ENCODE data around the gene ASB2. TPM values are rescaled to one million over a fixed set of nuclear protein-coding genes. Genes with fewer than 3 reads are reported as not detected.

ASB2 gene
- total RNA-seq, 1 experiment from 2014 or later, result 0.35 TPM

- Mint-ChIP-seq H3K27me3 (ENCODE audit: low read depth) (no peaks in the 10 kb centered on the region; the same call in none of the 2 replicates), H3K4me3 (no peak overlapping the region), H3K4me1 (peaks cover 25 to 34% of the 10 kb centered on the region in 2 experiments), H3K9me3 (no peaks in the 10 kb centered on the region; a peak in 1 of 5 replicates), H3K36me3 (ENCODE audit: insufficient read depth in 1 of 3, low read depth in 3 of 3) (no peaks in the 10 kb centered on the region), H3K27ac (peak overlapping the region in 1 of 3 experiments; percentile 46; a peak in 1 of 7 replicates)
- H2BK15ac ChIP-seq (ENCODE audit: low read depth, low read length), result no peak overlapping the region
- H3K56ac ChIP-seq (ENCODE audit: insufficient read length, low read depth, low read length), result no peak overlapping the region
- no peak overlapping the region for H2BK120ac ChIP-seq (ENCODE audit: low read depth, low read length, poor library complexity, severe bottlenecking)
- H3K23ac ChIP-seq (ENCODE audit: insufficient read length, low read depth, low read length), result no peak overlapping the region
- no peaks in the 10 kb centered on the region for H3K23me2 ChIP-seq (ENCODE audit: insufficient read length, low read depth, low read length, poor library complexity, severe bottlenecking)
- no peak overlapping the region for H3K4ac ChIP-seq (ENCODE audit: low read depth, low read length)
- TF ChIP-seq CTCF (conservative IDR thresholded peaks at IDR 0.05), result no peak
- no peaks in the 10 kb centered on the region for H3K79me2 ChIP-seq (ENCODE audit: insufficient read depth, low read length)
- H2AK5ac ChIP-seq (ENCODE audit: insufficient read length, low read length), result no peak overlapping the region
- no CpG with 5 or more reads among the region's 3 CpGs for WGBS (ENCODE audit: extremely low coverage, insufficient read length, low lambda C conversion rate)
- no peak overlapping the region for H2AFZ ChIP-seq (ENCODE audit: low read length)
- no peak overlapping the region for H3T11ph ChIP-seq (ENCODE audit: low read length)
- H4K91ac ChIP-seq (ENCODE audit: insufficient read length, low read depth, low read length), result no peak overlapping the region
- no peaks in the 10 kb centered on the region for H3K9me3 ChIP-seq (ENCODE audit: control insufficient read depth, low read depth, low read length)
- H3K27ac ChIP-seq (ENCODE audit: insufficient read length, low read depth, low read length), result no peak overlapping the region
- no peak overlapping the region for H3K18ac ChIP-seq (ENCODE audit: insufficient read length, low read depth, low read length)
- no peaks in the 10 kb centered on the region for H3K27me3 ChIP-seq (ENCODE audit: insufficient read depth, low read length)
- no peak overlapping the region for H3K14ac ChIP-seq (ENCODE audit: insufficient read depth, low read length)
- no peaks in the 10 kb centered on the region for H4K20me1 ChIP-seq (ENCODE audit: control insufficient read depth, insufficient read depth, insufficient read length)
- no peaks in the 10 kb centered on the region for H3K79me1 ChIP-seq (ENCODE audit: insufficient read depth, low read depth, low read length, poor library complexity, severe bottlenecking)
- H2BK12ac ChIP-seq (ENCODE audit: insufficient read length, low read depth, low read length), result no peak overlapping the region
- H3K4me1 ChIP-seq (ENCODE audit: insufficient read depth, low read length), result no peaks in the 10 kb centered on the region; the same call in 1 of the 2 replicates
- no peak overlapping the region for H3K9ac ChIP-seq (ENCODE audit: extremely low read depth, insufficient read length, low read length)
- H3K4me2 ChIP-seq (ENCODE audit: insufficient read depth, insufficient read length, low read length), result no peak overlapping the region
- no peak overlapping the region for H4K5ac ChIP-seq (ENCODE audit: insufficient read length, low read depth, low read length)
- H4K8ac ChIP-seq (replicated peaks; ENCODE audit: insufficient read length, low read depth, low read length), result no peak overlapping the region
- H2BK20ac ChIP-seq (ENCODE audit: low read depth, low read length, poor library complexity, severe bottlenecking), result no peak overlapping the region
- no peak for DNase-seq
- H2BK5ac ChIP-seq (ENCODE audit: insufficient read length, low read length), result no peak overlapping the region
Observed at GRCh38 chr14:93952829-93953228, 23.5 kb downstream of the ASB2 start.
